MG63 (cell line): ENCODE data around the gene RBM7. TPM values are rescaled to one million over a fixed set of nuclear protein-coding genes. Genes with fewer than 3 reads are reported as not detected.

Experiments
- DNase-seq: peaks from one replicate; pipeline ENCODE4 v3.0.0-alpha.2; 2020
- H3K27me3 ChIP-seq: fragments of 250-450 bp; sonication (Bioruptor Pico); 2 replicates; pipeline ENCODE4 v1.5.1; 2020; ENCODE audit warnings: mild to moderate bottlenecking, moderate library complexity
- H3K36me3 ChIP-seq: fragments of 250-450 bp; sonication (Bioruptor Pico); 2 replicates; pipeline ENCODE4 v1.5.1; 2020; ENCODE audit warnings: mild to moderate bottlenecking, moderate library complexity
- H3K4me3 ChIP-seq: fragments of 250-450 bp; sonication (Bioruptor Pico); 2 replicates; pipeline ENCODE4 v1.5.1; 2020; ENCODE audit warnings: mild to moderate bottlenecking, moderate library complexity
- H3K9me3 ChIP-seq: fragments of 250-450 bp; sonication (Bioruptor Pico); 2 replicates; pipeline ENCODE4 v1.5.1; 2020; ENCODE audit warnings: mild to moderate bottlenecking, moderate library complexity
- total RNA-seq: library from RNA; depleted of rRNA; stranded (reverse); fragments of >200 nt; shearing (Covaris generic); gene quantifications from 2 replicates; pipeline ENCODE4 v1.2.3, GENCODE V29; 2014; ENCODE audit warnings: low replicate concordance

The RBM7 gene
- total RNA-seq, 1 experiment from 2014 or later, result 27.8 TPM

GRCh38 chr11:114386131-114386530, 14.3 kb upstream of the RBM7 start:
- Histone ChIP-seq H3K9me3 (no peaks in the 10 kb centered on the region; the same call in 1 of the 2 replicates), H3K4me3 (no peak overlapping the region), H3K36me3 (no peaks in the 10 kb centered on the region), H3K27me3 (no peaks in the 10 kb centered on the region)
- DNase-seq, result no peak

- H3K36me3 ChIP-seq, result no peaks in the 10 kb centered on the region
- H3K4me3 ChIP-seq, result no peak overlapping the region
- no peak for DNase-seq
- no peaks in the 10 kb centered on the region; the same call in 1 of the 2 replicates for H3K9me3 ChIP-seq
- no peaks in the 10 kb centered on the region for H3K27me3 ChIP-seq
Measured at GRCh38 chr11:114386545-114386944, 13.9 kb upstream of the RBM7 start.

- Histone ChIP-seq H3K9me3 (peaks cover 8% of the 10 kb centered on the region), H3K36me3 (no peaks in the 10 kb centered on the region), H3K4me3 (no peak overlapping the region), H3K27me3 (no peaks in the 10 kb centered on the region)
- no peak for DNase-seq
Measured at GRCh38 chr11:114392735-114393667, 7.5 kb upstream of the RBM7 start.

- no peak overlapping the region for H3K4me3 ChIP-seq
Measured at GRCh38 chr11:114395736-114396135, 4.7 kb upstream of the RBM7 start.

GRCh38 chr11:114396916-114397315, 3.5 kb upstream of the RBM7 start:
- Histone ChIP-seq H3K9me3 (peaks cover 8% of the 10 kb centered on the region), H3K27me3 (no peaks in the 10 kb centered on the region), H3K4me3 (no peak overlapping the region), H3K36me3 (peaks cover 3% of the 10 kb centered on the region)
- DNase-seq, result no peak

More at GRCh38 chr11:114395736-114396135, 4.7 kb upstream of the RBM7 start:
- DNase-seq, result no peak
- H3K36me3 ChIP-seq, result no peaks in the 10 kb centered on the region; the same call in none of the 2 replicates
- peaks cover 8% of the 10 kb centered on the region for H3K9me3 ChIP-seq
- H3K27me3 ChIP-seq, result no peaks in the 10 kb centered on the region

GRCh38 chr11:114397349-114397982, 3.0 kb upstream of the RBM7 start:
- no peak for DNase-seq
- peaks cover 4% of the 10 kb centered on the region for H3K36me3 ChIP-seq
- H3K27me3 ChIP-seq, result no peaks in the 10 kb centered on the region
- no peak overlapping the region for H3K4me3 ChIP-seq
- H3K9me3 ChIP-seq, result peaks cover 8% of the 10 kb centered on the region

GRCh38 chr11:114398303-114398920, 2.1 kb upstream of the RBM7 start:
- H3K4me3 ChIP-seq, result no peak overlapping the region
- H3K36me3 ChIP-seq, result peaks cover 13% of the 10 kb centered on the region
- no peaks in the 10 kb centered on the region for H3K27me3 ChIP-seq
- DNase-seq, result no peak
- H3K9me3 ChIP-seq, result peaks cover 8% of the 10 kb centered on the region

GRCh38 chr11:114399490-114400215, 813 bp upstream of the RBM7 start:
- H3K4me3 ChIP-seq, result peak overlapping the region; percentile 84
- no peaks in the 10 kb centered on the region for H3K27me3 ChIP-seq
- DNase-seq, result no peak
- peaks cover 24% of the 10 kb centered on the region for H3K36me3 ChIP-seq
- peaks cover 8% of the 10 kb centered on the region for H3K9me3 ChIP-seq

GRCh38 chr11:114400915-114401223, 403 bp downstream of the RBM7 start:
- DNase-seq, result no peak
- Histone ChIP-seq H3K27me3 (no peaks in the 10 kb centered on the region), H3K9me3 (peaks cover 8% of the 10 kb centered on the region), H3K36me3 (peaks cover 35% of the 10 kb centered on the region), H3K4me3 (peak overlapping the region; percentile 84)

GRCh38 chr11:114401311-114401710, 845 bp downstream of the RBM7 start:
- Histone ChIP-seq H3K36me3 (peaks cover 39% of the 10 kb centered on the region), H3K4me3 (peak overlapping the region; percentile 84), H3K9me3 (peaks cover 8% of the 10 kb centered on the region), H3K27me3 (no peaks in the 10 kb centered on the region)
- no peak for DNase-seq

GRCh38 chr11:114412946-114413345, 12.5 kb downstream of the RBM7 start:
- Histone ChIP-seq H3K9me3 (no peaks in the 10 kb centered on the region), H3K4me3 (no peak overlapping the region), H3K36me3 (peaks cover 33% of the 10 kb centered on the region), H3K27me3 (no peaks in the 10 kb centered on the region)
- DNase-seq, result no peak

GRCh38 chr11:114413958-114414357, 13.5 kb downstream of the RBM7 start:
- H3K9me3 ChIP-seq, result no peaks in the 10 kb centered on the region
- H3K36me3 ChIP-seq, result peaks cover 27% of the 10 kb centered on the region

GRCh38 chr11:114416441-114416961, 16.0 kb downstream of the RBM7 start:
- no peak for DNase-seq
- no peaks in the 10 kb centered on the region for H3K9me3 ChIP-seq

More at GRCh38 chr11:114413958-114414357, 13.5 kb downstream of the RBM7 start:
- no peak for DNase-seq
- Histone ChIP-seq H3K4me3 (no peak overlapping the region), H3K27me3 (no peaks in the 10 kb centered on the region)

GRCh38 chr11:114426280-114426679, 25.8 kb downstream of the RBM7 start:
- no peaks in the 10 kb centered on the region for H3K9me3 ChIP-seq
- no peak overlapping the region for H3K4me3 ChIP-seq
- DNase-seq, result no peak
- H3K36me3 ChIP-seq, result no peaks in the 10 kb centered on the region; the same call in 1 of the 2 replicates
- H3K27me3 ChIP-seq, result no peaks in the 10 kb centered on the region

More at GRCh38 chr11:114416441-114416961, 16.0 kb downstream of the RBM7 start:
- Histone ChIP-seq H3K4me3 (no peak overlapping the region), H3K36me3 (peaks cover 8% of the 10 kb centered on the region), H3K27me3 (no peaks in the 10 kb centered on the region)

- Histone ChIP-seq H3K4me3 (no peak overlapping the region), H3K9me3 (no peaks in the 10 kb centered on the region), H3K36me3 (no peaks in the 10 kb centered on the region; the same call in 1 of the 2 replicates), H3K27me3 (no peaks in the 10 kb centered on the region)
- DNase-seq, result no peak
Measured at GRCh38 chr11:114430290-114430689, 29.8 kb downstream of the RBM7 start.

GRCh38 chr11:114432893-114433292, 32.4 kb downstream of the RBM7 start:
- Histone ChIP-seq H3K4me3 (no peak overlapping the region), H3K36me3 (no peaks in the 10 kb centered on the region), H3K27me3 (no peaks in the 10 kb centered on the region), H3K9me3 (no peaks in the 10 kb centered on the region)
- DNase-seq, result no peak
